ENCODE data around the gene CALM1. TPM values are rescaled to one million over a fixed set of nuclear protein-coding genes. Genes with fewer than 3 reads are reported as not detected.

Gene CALM1
- total RNA-seq, 1 experiment from 2014 or later = 998 TPM

GRCh38 chr14:90442388-90442787 is 45.6 kb downstream of the CALM1 start:
- H3K4me1 ChIP-seq (ENCODE audit: insufficient read depth, low read length, poor library complexity, severe bottlenecking) = peaks cover 58% of the 10 kb centered on the region
- peak overlapping the region; percentile 98 for H3K27ac ChIP-seq (ENCODE audit: low read depth, low read length, poor library complexity, severe bottlenecking)
- peak; percentile 79 for DNase-seq (ENCODE audit: low spot score)
- ChIA-PET POLR2A (ENCODE audit: low non-redundant PET) (interaction anchor here (0.5 to 0.6 kb wide), 2 partner anchors 36 to 316 kb away, joined by 3 to 5 read pairs; no protein-coding TSS in a partner anchor), CTCF (no interaction called here)
- H3K9me3 ChIP-seq (ENCODE audit: low read depth, low read length, poor library complexity, severe bottlenecking) = peaks cover 2% of the 10 kb centered on the region
- TF ChIP-seq CTCF (conservative IDR thresholded peaks at IDR 0.05; ENCODE audit: low read depth, low read length) (no peak), EZH2 (IDR thresholded peaks at IDR 0.05; ENCODE audit: borderline replicate concordance, low read depth, low read length, poor library complexity, severe bottlenecking) (no peak)
- no peak overlapping the region for H3K4me3 ChIP-seq (ENCODE audit: low read depth, low read length, poor library complexity, severe bottlenecking)
- no peaks in the 10 kb centered on the region for H3K36me3 ChIP-seq (ENCODE audit: insufficient read depth, low read length, poor library complexity, severe bottlenecking)
- intact Hi-C loops (cut with micrococcal nuclease; ENCODE audit: unreplicated experiment) = loop anchor here (2.0 kb wide), 1 partner anchor 34 kb away; no protein-coding TSS in a partner anchor
- H3K27me3 ChIP-seq (replicated peaks; ENCODE audit: insufficient read depth, low read depth, low read length, poor library complexity) = no peaks in the 10 kb centered on the region
- BruUV-seq (replicated peaks) = no TSS peak

GRCh38 chr14:90443161-90444076 is 46.6 kb downstream of the CALM1 start:
- H3K4me3 ChIP-seq (ENCODE audit: low read depth, low read length, poor library complexity, severe bottlenecking) = no peak overlapping the region
- peaks cover 12% of the 10 kb centered on the region for H3K9me3 ChIP-seq (ENCODE audit: low read depth, low read length, poor library complexity, severe bottlenecking)
- TF ChIP-seq EZH2 (IDR thresholded peaks at IDR 0.05; ENCODE audit: borderline replicate concordance, low read depth, low read length, poor library complexity, severe bottlenecking) (no peak), CTCF (conservative IDR thresholded peaks at IDR 0.05; ENCODE audit: low read depth, low read length) (no peak)
- H3K27ac ChIP-seq (ENCODE audit: low read depth, low read length, poor library complexity, severe bottlenecking) = peak overlapping the region; percentile 98
- H3K36me3 ChIP-seq (ENCODE audit: insufficient read depth, low read length, poor library complexity, severe bottlenecking) = no peaks in the 10 kb centered on the region
- H3K27me3 ChIP-seq (replicated peaks; ENCODE audit: insufficient read depth, low read depth, low read length, poor library complexity) = no peaks in the 10 kb centered on the region
- peak; percentile 60 for DNase-seq (ENCODE audit: low spot score)
- POLR2A ChIA-PET (ENCODE audit: low non-redundant PET) = interaction anchor here (0.6 to 1.1 kb wide), 2 partner anchors 24 to 36 kb away, joined by 4 read pairs; no protein-coding TSS in a partner anchor
- TSS peak; percentile 73 for BruUV-seq (replicated peaks)
- peaks cover 54% of the 10 kb centered on the region for H3K4me1 ChIP-seq (ENCODE audit: insufficient read depth, low read length, poor library complexity, severe bottlenecking)
- CTCF ChIA-PET = interaction anchor here (0.6 kb wide), 1 partner anchor 38 kb away, joined by 6 read pairs; no protein-coding TSS in a partner anchor
- intact Hi-C loops (cut with micrococcal nuclease; ENCODE audit: unreplicated experiment) = loop anchor here (1.0 to 2.0 kb wide), 3 partner anchors 35 to 255 kb away; no protein-coding TSS in a partner anchor

- TF ChIP-seq EZH2 (IDR thresholded peaks at IDR 0.05; ENCODE audit: borderline replicate concordance, low read depth, low read length, poor library complexity, severe bottlenecking) (no peak), CTCF (conservative IDR thresholded peaks at IDR 0.05; ENCODE audit: low read depth, low read length) (no peak)
- peaks cover 12% of the 10 kb centered on the region for H3K9me3 ChIP-seq (ENCODE audit: low read depth, low read length, poor library complexity, severe bottlenecking)
- CTCF ChIA-PET = interaction anchor here (0.6 to 0.7 kb wide), 2 partner anchors 41 to 168 kb away, joined by 3 to 8 read pairs; no protein-coding TSS in a partner anchor
- H3K27ac ChIP-seq (ENCODE audit: low read depth, low read length, poor library complexity, severe bottlenecking) = peak overlapping the region; percentile 98
- POLR2A ChIA-PET (ENCODE audit: low non-redundant PET) = interaction anchor here (0.5 to 1.1 kb wide), 5 partner anchors 25 to 44 kb away, joined by 3 to 7 read pairs (median 4); no protein-coding TSS in a partner anchor
- peaks cover 48% of the 10 kb centered on the region for H3K4me1 ChIP-seq (ENCODE audit: insufficient read depth, low read length, poor library complexity, severe bottlenecking)
- DNase-seq (ENCODE audit: low spot score) = peak; percentile 93
- no peak overlapping the region for H3K4me3 ChIP-seq (ENCODE audit: low read depth, low read length, poor library complexity, severe bottlenecking)
- intact Hi-C loops (cut with micrococcal nuclease; ENCODE audit: unreplicated experiment) = loop anchor here (1.0 to 2.0 kb wide), 2 partner anchors 143 to 254 kb away; no protein-coding TSS in a partner anchor
- BruUV-seq (replicated peaks) = TSS peak; percentile 20
- H3K36me3 ChIP-seq (ENCODE audit: insufficient read depth, low read length, poor library complexity, severe bottlenecking) = no peaks in the 10 kb centered on the region
- no peaks in the 10 kb centered on the region for H3K27me3 ChIP-seq (replicated peaks; ENCODE audit: insufficient read depth, low read depth, low read length, poor library complexity)
Measured at GRCh38 chr14:90444077-90444696, 47.4 kb downstream of the CALM1 start.

Measured in A673 (cell line).